GM18519 (cell line): ENCODE results near the gene SIGLEC15.
"Not testable (repeated sequence)": the region's sequence is repeated elsewhere in the genome, so short reads cannot be mapped to it uniquely, and the experiment has no call there.

Experiments used
- ATAC-seq: cut with Tn5 transposase; IDR thresholded peaks from one replicate; pipeline ENCODE4 v1.9.1; 2021; ENCODE audit warnings: mild to moderate bottlenecking, moderate library complexity; ENCODE audit not compliant: unreplicated experiment, low FRiP score

SIGLEC15 gene

GRCh38 chr18:45818765-45819164 lies 6.7 kb upstream of the SIGLEC15 start:
- ATAC-seq = not testable (repeated sequence)

- no peak for ATAC-seq
Measured at GRCh38 chr18:45820106-45820745, 5.2 kb upstream of the SIGLEC15 start.

- no peak for ATAC-seq
Measured at GRCh38 chr18:45821026-45821425, 4.4 kb upstream of the SIGLEC15 start.

GRCh38 chr18:45821711-45822110 lies 3.8 kb upstream of the SIGLEC15 start:
- ATAC-seq = no peak

GRCh38 chr18:45826084-45826483 lies 609 bp downstream of the SIGLEC15 start:
- no peak for ATAC-seq

GRCh38 chr18:45826716-45827115 lies 1.2 kb downstream of the SIGLEC15 start:
- not testable (repeated sequence) for ATAC-seq

GRCh38 chr18:45828917-45829811 lies 3.7 kb downstream of the SIGLEC15 start:
- no peak for ATAC-seq

GRCh38 chr18:45829855-45830254 lies 4.4 kb downstream of the SIGLEC15 start:
- ATAC-seq = no peak

GRCh38 chr18:45830917-45831316 lies 5.4 kb downstream of the SIGLEC15 start:
- no peak for ATAC-seq

GRCh38 chr18:45833846-45834245 lies 8.4 kb downstream of the SIGLEC15 start:
- ATAC-seq = no peak

- ATAC-seq = no peak
Measured at GRCh38 chr18:45834306-45834705, 8.8 kb downstream of the SIGLEC15 start.

- no peak for ATAC-seq
Measured at GRCh38 chr18:45835057-45835636, 9.7 kb downstream of the SIGLEC15 start.

- ATAC-seq = no peak
Measured at GRCh38 chr18:45836242-45837205, 11.0 kb downstream of the SIGLEC15 start.

- peak; percentile 53 for ATAC-seq
Measured at GRCh38 chr18:45837283-45838070, 12.0 kb downstream of the SIGLEC15 start.

GRCh38 chr18:45838302-45839070 lies 13.0 kb downstream of the SIGLEC15 start:
- no peak for ATAC-seq

GRCh38 chr18:45839414-45840395 lies 14.2 kb downstream of the SIGLEC15 start:
- ATAC-seq = no peak

GRCh38 chr18:45841060-45841764 lies 15.7 kb downstream of the SIGLEC15 start:
- ATAC-seq = no peak
